Activated gamma-delta T cell treated with Interleukin-2 at 50 U/mL for 16 hours (primary cell): ENCODE measurements around the gene AXIN1.
"Not testable (repeated sequence)": the region's sequence is repeated elsewhere in the genome, so short reads cannot be mapped to it uniquely, and the experiment has no call there.

ENCODE experiments used
- DNase-seq: peaks from one replicate; pipeline ENCODE4 v3.0.0-alpha.2; 2020

AXIN1 gene

GRCh38 chr16:381012-381788, 28.7 kb upstream of the AXIN1 start:
- DNase-seq: no peak

DNA sequence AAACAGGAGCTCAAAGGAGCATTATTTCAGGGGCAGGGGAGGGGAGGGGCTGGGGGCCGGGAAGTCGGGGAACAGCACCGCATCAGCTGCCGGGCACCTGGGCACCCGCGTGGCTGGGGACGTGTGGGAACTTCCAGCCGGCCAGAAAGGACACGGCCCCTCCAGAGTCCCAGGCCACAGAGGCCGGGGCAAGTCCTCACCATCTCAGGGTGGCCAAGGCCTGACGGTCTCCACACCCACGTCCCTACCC, 28.2 kb upstream of the AXIN1 start:
- no peak for DNase-seq

DNA sequence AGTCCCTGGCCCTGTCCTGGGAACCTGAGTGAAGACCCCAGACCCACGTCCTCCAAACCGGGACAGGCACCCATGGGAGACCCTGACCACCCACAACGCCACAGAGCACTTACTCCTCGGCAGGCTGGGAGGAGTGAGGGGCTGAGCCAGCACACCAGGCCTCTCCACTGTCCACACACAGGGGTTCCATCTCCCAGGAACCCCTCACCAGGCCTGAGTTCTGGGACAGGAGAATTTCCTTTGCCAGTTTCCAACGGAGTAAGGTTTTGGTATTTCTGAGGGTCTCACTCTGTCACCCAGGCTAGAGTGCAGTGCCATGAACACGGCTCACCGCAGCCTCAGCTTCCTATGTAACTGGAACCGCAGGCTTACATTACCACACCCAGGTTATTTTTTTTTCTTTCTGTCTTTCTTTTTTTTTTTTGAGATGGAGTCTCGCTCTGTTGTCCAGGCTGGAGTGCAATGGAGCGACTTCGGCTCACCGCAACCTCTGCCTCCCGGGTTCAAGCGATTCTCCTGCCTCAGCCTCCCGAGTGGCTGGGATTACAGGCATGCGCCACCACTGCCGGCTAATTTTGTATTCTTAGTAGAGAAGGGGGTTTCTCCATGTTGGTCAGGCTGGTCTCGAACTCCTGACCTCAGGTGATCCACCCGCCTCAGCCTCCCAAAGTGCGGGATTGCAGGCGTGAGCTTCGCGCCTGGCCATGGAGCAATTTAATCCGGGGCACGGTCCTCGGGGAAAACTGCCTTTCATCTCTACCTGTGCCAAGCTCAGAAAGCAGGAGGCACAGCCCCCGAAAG, 27.6 kb upstream of the AXIN1 start:
- no peak for DNase-seq

- no peak for DNase-seq
These were observed 26.8 kb upstream of the AXIN1 start for GRCh38 chr16:379183-379960.

- DNase-seq: no peak
These were observed 26.3 kb upstream of the AXIN1 start for GRCh38 chr16:378821-379182.

DNA sequence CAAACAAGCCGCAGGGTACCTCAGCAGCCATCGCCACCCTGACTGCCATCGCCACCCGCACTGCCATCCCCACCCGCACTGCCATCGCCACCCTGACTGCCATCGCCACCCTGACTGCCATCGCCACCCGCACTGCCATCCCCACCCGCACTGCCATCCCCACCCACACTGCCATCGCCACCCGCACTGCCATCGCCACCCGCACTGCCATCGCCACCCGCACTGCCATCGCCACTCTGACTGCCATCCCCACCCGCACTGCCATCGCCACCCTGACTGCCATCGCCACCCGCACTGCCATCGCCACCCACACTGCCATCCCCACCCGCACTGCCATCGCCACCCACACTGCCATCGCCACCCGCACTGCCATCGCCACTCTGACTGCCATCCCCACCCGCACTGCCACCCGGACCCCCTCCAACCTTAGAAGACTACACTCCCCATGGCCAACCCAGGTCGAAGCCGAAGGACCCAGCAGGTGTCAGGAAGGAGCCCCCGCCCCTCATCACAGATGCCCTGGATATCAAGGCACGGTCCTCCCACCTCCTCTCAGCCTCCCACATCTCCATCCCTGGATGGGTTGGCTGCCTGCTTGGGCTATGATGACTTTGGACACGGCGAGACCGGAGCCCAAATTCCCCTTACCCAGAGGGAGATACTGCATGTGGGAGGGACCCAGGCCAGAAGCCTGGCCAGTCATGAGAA, 25.7 kb upstream of the AXIN1 start:
- not testable (repeated sequence) for DNase-seq

DNA sequence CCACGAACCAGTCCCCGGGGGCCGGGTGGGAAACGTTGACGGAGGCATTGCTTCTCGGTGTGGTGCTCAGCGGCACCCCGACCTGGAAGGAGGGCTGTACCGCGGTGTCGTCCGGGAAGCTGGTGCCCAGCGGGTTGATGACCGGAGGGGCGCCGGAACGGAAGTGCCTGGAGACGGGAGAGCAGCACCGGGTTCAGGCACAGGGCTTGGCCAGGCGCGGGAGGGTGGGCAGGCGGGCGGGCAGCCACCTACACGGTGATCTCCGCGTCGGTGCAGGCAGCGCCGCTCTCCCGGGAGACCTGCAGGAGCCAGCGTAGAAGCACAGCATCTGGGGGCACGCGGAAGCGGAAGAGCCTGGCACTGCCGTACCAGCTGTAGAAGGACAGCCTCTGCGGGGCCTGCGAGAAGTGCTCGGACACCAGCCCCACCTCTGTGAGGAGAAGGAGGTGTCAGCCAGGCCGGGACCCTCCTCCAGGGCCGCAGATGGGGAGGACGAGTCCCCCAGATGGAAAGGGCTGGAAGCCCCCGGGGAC, 25.0 kb upstream of the AXIN1 start:
- no peak for DNase-seq

- DNase-seq: no peak
These were observed 24.4 kb upstream of the AXIN1 start for GRCh38 chr16:376817-377418.

- no peak for DNase-seq
These were observed 23.6 kb upstream of the AXIN1 start for GRCh38 chr16:375927-376816.

DNA sequence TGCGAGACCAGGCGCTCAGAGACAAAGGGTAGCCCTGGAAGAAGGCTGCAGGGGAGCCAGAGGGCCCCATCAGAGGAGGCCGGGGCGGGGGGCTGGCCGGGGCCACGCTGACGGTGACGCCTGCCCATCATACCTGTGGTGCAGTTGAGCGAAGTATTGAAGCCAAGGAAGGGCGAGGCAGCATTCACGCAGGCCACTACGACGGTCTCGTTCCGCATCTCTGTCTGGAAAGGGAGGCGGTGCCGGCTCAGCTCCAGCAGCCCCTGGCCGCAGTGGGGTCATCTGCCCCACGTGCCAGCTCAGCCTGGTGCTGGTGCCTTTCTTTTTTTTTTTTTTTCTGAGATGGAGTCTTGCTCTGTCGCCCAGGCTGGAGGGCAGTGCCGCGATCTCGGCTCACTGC, 22.7 kb upstream of the AXIN1 start:
- no peak for DNase-seq

DNA sequence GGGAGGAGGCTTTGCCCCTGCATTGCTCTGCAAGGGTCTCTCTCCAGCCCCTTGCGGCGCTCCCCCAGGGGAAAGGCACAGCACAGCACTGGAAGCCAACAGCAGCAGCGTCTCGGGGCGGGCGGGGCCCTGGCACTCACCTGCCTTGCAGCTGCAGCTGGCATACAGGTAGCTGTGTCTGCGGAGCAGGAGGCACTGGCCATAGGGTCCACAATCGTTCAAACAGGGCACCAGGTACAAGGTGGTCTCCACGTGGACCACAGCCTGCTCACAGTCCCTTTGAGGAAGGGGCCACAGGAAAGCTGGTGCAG, 22.0 kb upstream of the AXIN1 start:
- no peak for DNase-seq

GRCh38 chr16:373848-374615, 21.5 kb upstream of the AXIN1 start:
- DNase-seq: no peak

- DNase-seq: no peak
These were observed 20.6 kb upstream of the AXIN1 start for GRCh38 chr16:373020-373598.

- DNase-seq: no peak
These were observed 19.9 kb upstream of the AXIN1 start for GRCh38 chr16:372302-372983.

DNA sequence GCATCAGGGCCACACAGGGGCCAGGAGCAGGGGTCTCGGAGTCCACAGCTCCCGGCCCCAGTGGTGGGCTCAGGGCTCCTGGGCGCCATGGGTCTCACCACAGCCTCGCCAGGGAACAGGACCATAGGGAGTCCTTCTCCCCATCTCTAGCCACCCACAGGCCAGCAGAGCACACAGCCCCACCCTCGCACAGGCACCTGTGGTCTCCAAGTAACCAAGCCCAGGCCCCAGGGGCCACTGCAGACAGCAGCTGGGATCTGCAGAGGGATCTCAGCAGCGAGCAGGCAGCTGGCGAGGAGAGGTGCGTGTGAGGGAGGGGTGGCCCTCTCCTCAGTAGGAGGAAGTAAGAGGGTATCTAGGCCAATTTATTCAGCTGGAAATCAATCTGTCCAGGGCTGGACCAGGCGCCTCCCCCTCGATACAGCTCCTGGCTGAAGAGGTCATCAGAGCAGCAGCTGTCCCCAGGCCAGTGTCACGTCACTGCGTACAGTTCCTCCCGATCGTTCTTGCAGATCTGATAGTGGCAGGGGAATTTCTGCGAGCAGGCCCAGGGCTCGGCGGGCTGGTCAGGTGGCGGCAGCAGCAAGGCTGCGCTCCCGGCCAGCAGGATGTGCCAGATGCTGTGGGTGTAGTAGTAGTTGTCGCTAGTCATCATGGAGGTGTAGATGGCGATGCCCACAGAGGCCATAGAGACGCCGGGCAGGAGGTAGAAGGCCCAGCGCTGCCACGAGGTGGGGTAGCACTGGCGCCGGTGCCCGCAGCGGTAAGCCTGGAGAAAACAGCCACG, 19.2 kb upstream of the AXIN1 start:
- no peak for DNase-seq

GRCh38 chr16:370979-371514, 18.5 kb upstream of the AXIN1 start:
- no peak for DNase-seq

- peak; percentile 93 for DNase-seq
These were observed 17.9 kb upstream of the AXIN1 start, which contains the start of gene MRPL28 for GRCh38 chr16:370443-370842. Gene MRPL28 (minus strand): TSS chr16:370538. CDS start chr16:370218, 320 bp downstream.

GRCh38 chr16:369866-370436, 17.4 kb upstream of the AXIN1 start:
- DNase-seq: no peak
